Adipocyte (in vitro differentiated cells): Measurements from ENCODE around the gene MICAL2.

Experiments
- DNase-seq: peaks from one replicate; pipeline ENCODE4 v3.0.0-alpha.2; 2015; ENCODE audit warnings: low read depth
- H3K27me3 ChIP-seq: replicated peaks from 2 replicates; pipeline ENCODE4 v1.7.0; 2013; ENCODE audit warnings: mild to moderate bottlenecking, low read length, moderate library complexity; ENCODE audit not compliant: control insufficient read depth, insufficient read depth
- H3K36me3 ChIP-seq: 2 replicates; pipeline ENCODE4 v1.7.0; 2013; ENCODE audit warnings: low read length, mild to moderate bottlenecking, moderate library complexity; ENCODE audit not compliant: control insufficient read depth, insufficient read depth, severe bottlenecking
- H3K4me1 ChIP-seq: 2 replicates; pipeline ENCODE4 v1.7.0; 2013; ENCODE audit warnings: mild to moderate bottlenecking, low read length, moderate library complexity; ENCODE audit not compliant: control insufficient read depth, insufficient read depth
- H3K4me3 ChIP-seq: 2 replicates; pipeline ENCODE4 v1.7.0; 2013; ENCODE audit warnings: mild to moderate bottlenecking, low read length, moderate library complexity
- H3K9ac ChIP-seq: 2 replicates; pipeline ENCODE4 v1.7.0; 2013; ENCODE audit warnings: mild to moderate bottlenecking, low read length, moderate library complexity
- H3K9me3 ChIP-seq: 2 replicates; pipeline ENCODE4 v1.7.0; 2013; ENCODE audit warnings: mild to moderate bottlenecking, low read length, moderate library complexity; ENCODE audit not compliant: control insufficient read depth

The MICAL2 gene

GRCh38 chr11:12131943-12132789 is 21.8 kb downstream of the MICAL2 start:
- Histone ChIP-seq H3K4me3 (no peak overlapping the region), H3K27me3 (no peaks in the 10 kb centered on the region), H3K9ac (no peak overlapping the region), H3K9me3 (no peaks in the 10 kb centered on the region), H3K36me3 (no peaks in the 10 kb centered on the region), H3K4me1 (no peaks in the 10 kb centered on the region)
- no peak for DNase-seq

- H3K27me3 ChIP-seq = no peaks in the 10 kb centered on the region
- no peaks in the 10 kb centered on the region for H3K4me1 ChIP-seq
- no peak for DNase-seq
- H3K36me3 ChIP-seq = no peaks in the 10 kb centered on the region
- H3K4me3 ChIP-seq = no peak overlapping the region
- no peak overlapping the region for H3K9ac ChIP-seq
- H3K9me3 ChIP-seq = no peaks in the 10 kb centered on the region
These were observed 22.4 kb downstream of the MICAL2 start for GRCh38 chr11:12132790-12133145.

DNA sequence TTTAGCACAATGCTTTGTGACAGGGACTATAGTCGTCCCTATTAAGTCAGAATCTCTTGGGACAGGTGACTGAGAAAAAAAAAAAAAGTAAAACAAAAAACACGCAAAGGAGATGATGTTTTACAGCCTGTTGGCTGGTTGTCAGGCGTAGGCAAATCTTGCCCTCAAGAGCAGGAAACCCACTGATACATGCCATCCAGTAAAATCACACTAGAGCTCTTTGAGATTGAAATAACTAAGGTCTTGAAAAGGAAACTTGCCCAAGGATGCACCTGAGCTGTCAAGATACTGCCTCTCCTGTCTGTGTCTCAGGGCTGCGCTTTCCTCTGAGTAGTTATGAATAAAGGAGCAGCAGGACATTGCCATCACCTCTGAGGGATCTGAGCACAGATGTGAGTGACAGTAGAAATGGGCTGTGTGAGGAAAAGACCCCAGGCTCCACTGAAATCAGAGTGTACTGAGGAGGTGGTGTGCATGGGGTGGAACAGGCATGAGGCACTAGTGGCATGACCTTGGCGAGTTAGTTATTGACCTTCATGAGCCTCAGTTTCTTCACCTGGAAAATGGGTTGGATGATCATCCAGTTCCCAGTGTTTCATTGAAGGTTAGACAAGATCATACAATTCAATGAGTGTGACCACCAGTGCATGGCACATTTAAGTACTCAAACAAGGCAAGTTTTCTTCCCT is 23.3 kb downstream of the MICAL2 start:
- Histone ChIP-seq H3K4me1 (peaks cover 9% of the 10 kb centered on the region), H3K27me3 (no peaks in the 10 kb centered on the region), H3K4me3 (no peak overlapping the region), H3K36me3 (no peaks in the 10 kb centered on the region), H3K9me3 (no peaks in the 10 kb centered on the region), H3K9ac (no peak overlapping the region)
- no peak for DNase-seq

DNA sequence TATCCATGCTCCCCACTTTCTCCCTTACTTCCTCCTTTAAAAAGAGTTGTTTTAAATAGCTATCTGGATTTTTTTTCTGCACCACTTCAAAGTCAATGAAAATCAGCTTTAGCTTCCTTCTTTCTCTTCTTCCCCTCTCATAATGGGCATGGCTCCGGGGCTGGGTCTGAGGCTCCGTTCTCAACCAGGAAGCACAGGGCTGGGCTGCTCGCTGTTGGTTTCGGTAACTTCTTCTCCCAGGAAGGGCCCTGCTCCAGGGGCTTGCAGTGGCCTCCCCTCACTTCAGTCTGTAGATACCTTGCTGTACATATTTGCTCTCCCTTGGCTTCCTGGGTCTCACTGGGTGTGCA is 23.8 kb downstream of the MICAL2 start:
- Histone ChIP-seq H3K9ac (no peak overlapping the region), H3K9me3 (no peaks in the 10 kb centered on the region), H3K4me3 (no peak overlapping the region), H3K36me3 (no peaks in the 10 kb centered on the region), H3K27me3 (no peaks in the 10 kb centered on the region), H3K4me1 (peaks cover 14% of the 10 kb centered on the region)
- DNase-seq = no peak

- Histone ChIP-seq H3K4me3 (no peak overlapping the region), H3K36me3 (no peaks in the 10 kb centered on the region), H3K9me3 (no peaks in the 10 kb centered on the region), H3K9ac (no peak overlapping the region), H3K4me1 (peaks cover 24% of the 10 kb centered on the region), H3K27me3 (no peaks in the 10 kb centered on the region)
- DNase-seq = no peak
These were observed 24.8 kb downstream of the MICAL2 start for GRCh38 chr11:12135185-12135584.

DNA sequence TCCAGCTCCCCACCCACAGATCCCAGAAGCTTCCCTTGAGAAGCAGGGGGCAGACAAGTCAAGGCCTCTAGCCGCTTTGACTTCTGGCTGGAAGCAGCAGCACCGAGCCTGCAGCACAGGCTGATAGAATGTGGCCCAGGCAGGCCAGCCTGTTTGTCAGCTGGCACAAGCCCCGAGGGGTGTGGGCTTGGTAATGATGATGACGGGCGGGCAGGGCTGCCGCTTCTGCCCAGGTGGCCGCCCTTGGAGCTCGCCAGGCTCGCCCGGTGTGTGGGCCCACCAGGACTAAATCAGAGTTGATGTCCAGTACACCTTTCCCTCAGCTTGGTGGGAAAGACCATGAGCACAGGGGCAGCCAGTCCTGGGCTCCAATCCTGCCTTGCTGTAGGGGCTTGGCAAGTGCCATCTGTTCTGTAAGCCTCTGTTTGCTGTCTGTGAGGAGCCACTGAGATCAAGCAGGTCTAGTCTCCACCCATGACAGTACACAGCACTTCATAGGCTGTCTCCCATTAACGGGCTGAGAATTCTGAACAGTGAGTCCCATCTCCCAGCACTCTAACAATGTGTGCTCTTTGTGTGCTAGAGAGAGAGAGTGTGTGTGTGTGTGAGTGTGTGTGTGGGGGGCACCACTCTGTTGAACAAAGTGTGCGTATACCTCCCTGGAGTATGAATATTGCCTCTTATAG is 26.8 kb downstream of the MICAL2 start:
- Histone ChIP-seq H3K4me1 (peaks cover 25% of the 10 kb centered on the region), H3K9ac (no peak overlapping the region), H3K27me3 (no peaks in the 10 kb centered on the region), H3K9me3 (no peaks in the 10 kb centered on the region), H3K4me3 (no peak overlapping the region), H3K36me3 (no peaks in the 10 kb centered on the region)
- no peak for DNase-seq

- no peak for DNase-seq
- Histone ChIP-seq H3K36me3 (no peaks in the 10 kb centered on the region), H3K9ac (no peak overlapping the region), H3K27me3 (no peaks in the 10 kb centered on the region), H3K4me1 (peaks cover 27% of the 10 kb centered on the region), H3K9me3 (no peaks in the 10 kb centered on the region), H3K4me3 (no peak overlapping the region)
These were observed 27.7 kb downstream of the MICAL2 start for GRCh38 chr11:12137938-12138731.

DNA sequence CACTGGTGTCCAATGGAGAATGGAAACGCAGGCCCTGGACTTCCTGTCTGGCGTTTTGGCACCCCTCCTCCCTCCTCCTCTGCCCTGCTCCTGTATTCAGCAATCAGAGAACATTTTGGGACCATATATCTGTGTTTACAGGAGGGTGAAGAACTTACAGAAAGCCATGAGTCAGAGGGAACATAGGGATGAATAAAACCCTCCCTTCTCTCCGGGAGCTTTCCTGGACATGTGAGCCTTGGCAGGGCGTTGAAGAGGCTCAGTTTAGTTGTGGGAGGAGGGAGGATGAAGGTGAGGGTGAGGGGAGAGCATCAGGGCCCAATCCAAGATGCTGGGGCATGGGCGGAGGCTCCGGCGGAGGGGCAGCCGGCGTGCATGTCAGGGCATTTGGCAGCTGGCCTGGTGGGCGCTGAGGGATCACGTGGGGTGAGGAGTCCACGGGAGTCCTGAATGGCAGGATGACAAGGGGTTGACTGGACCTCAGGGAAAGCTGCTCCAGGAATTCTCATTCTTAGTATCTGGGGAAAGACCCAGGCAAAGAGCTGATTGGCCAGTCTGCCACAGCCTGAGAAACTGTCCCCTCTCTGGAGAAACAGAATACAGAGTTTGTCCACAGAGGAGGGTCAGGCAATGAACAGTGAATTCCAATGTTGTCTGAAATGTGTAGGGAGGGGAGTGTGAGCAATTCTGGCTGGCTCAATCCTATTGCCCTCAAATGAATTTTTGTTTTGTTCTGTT is 28.9 kb downstream of the MICAL2 start:
- Histone ChIP-seq H3K4me1 (peaks cover 39% of the 10 kb centered on the region), H3K9ac (no peak overlapping the region), H3K27me3 (no peaks in the 10 kb centered on the region), H3K36me3 (no peaks in the 10 kb centered on the region), H3K9me3 (no peaks in the 10 kb centered on the region), H3K4me3 (no peak overlapping the region)
- peak; percentile 25 for DNase-seq

GRCh38 chr11:12140186-12140793 is 29.9 kb downstream of the MICAL2 start:
- Histone ChIP-seq H3K4me1 (peaks cover 44% of the 10 kb centered on the region), H3K36me3 (no peaks in the 10 kb centered on the region), H3K9me3 (no peaks in the 10 kb centered on the region), H3K4me3 (no peak overlapping the region), H3K9ac (no peak overlapping the region), H3K27me3 (no peaks in the 10 kb centered on the region)
- DNase-seq = no peak

GRCh38 chr11:12141283-12141682 is 30.9 kb downstream of the MICAL2 start:
- H3K27me3 ChIP-seq = no peaks in the 10 kb centered on the region
- no peak for DNase-seq
- no peaks in the 10 kb centered on the region for H3K36me3 ChIP-seq
- H3K4me1 ChIP-seq = peaks cover 44% of the 10 kb centered on the region
- H3K9ac ChIP-seq = no peak overlapping the region
- no peak overlapping the region for H3K4me3 ChIP-seq
- H3K9me3 ChIP-seq = no peaks in the 10 kb centered on the region
